Testis (tissue), 2 donors: ENCODE data around the gene SLC38A5.

Experiments used
- CTCF ChIP-seq, 3 experiments: fragments of 450-650 bp in 2 of 3; fragments of 200-600 bp in 1 of 3; sonication (generic) in 1 of 3; IDR thresholded peaks; one replicate each; pipeline ENCODE4 v1.5.1; 2016 to 2019; ENCODE audit warnings: antibody characterized with exemption in 3 of 3, mild to moderate bottlenecking in 2 of 3, moderate library complexity in 1 of 3
- POLR2A ChIP-seq: fragments of 450-650 bp; IDR thresholded peaks from one replicate; pipeline ENCODE4 v1.6.1; 2017; ENCODE audit warnings: antibody characterized with exemption, mild to moderate bottlenecking, moderate library complexity

DNA sequence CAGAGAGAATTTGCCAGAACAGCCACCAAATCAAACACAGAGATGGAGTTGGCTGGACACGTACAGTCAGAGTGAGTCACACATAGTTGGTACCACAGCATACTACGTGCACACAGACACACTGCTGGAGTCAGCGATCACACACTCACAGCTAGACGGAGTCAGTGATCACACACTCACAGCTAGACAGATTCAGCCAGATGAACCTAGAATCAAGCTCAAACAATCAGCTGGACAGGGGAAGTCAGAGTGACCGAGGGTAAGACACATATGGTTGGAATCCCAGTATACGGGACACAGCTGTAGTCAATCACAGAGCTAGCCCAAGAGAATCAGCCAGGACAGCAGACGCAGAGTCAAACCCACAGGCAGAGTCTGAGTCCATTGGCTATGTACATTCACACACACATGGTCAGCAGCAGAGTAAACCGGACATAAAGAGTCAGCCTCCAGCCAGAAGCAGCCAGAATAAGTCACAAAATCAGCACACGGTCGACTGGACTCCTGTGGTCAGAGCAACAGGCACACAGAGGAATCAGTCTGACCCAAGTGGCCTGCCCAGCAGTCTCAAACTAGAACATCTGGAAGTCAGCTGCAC, 4.6 kb downstream of the SLC38A5 start:
- TF ChIP-seq POLR2A (no peak), CTCF (IDR thresholded peaks at IDR 0.05) (no peak)
